NT2/D1 (cell line): ENCODE measurements around the gene PPT2.
"Not testable (repeated sequence)": the region's sequence is repeated elsewhere in the genome, so short reads cannot be mapped to it uniquely, and the experiment has no call there.

ENCODE experiments used
- DNase-seq: peaks from one replicate; pipeline ENCODE4 v3.0.0-alpha.2; 2011; ENCODE audit warnings: low read depth, low spot score
- H3K27me3 ChIP-seq: 2 replicates; pipeline ENCODE4 v1.6.0; 2011; ENCODE audit warnings: mild to moderate bottlenecking; ENCODE audit not compliant: insufficient read length, insufficient read depth
- H3K36me3 ChIP-seq: 2 replicates; pipeline ENCODE4 v1.6.1; 2011; ENCODE audit warnings: mild to moderate bottlenecking, low read length, mixed read lengths; ENCODE audit not compliant: insufficient read depth, insufficient read length
- H3K4me1 ChIP-seq: 2 replicates; pipeline ENCODE4 v1.5.1; 2011; ENCODE audit not compliant: insufficient read depth, insufficient read length
- H3K4me3 ChIP-seq: 2 replicates; pipeline ENCODE4 v1.5.1; 2011; ENCODE audit warnings: low read depth; ENCODE audit not compliant: insufficient read length
- H3K9ac ChIP-seq: 2 replicates; pipeline ENCODE4 v1.6.0; 2011; ENCODE audit warnings: low read depth; ENCODE audit not compliant: insufficient read length
- H3K9me3 ChIP-seq: 2 replicates; pipeline ENCODE4 v1.5.1; 2011; ENCODE audit warnings: mild to moderate bottlenecking, low read length; ENCODE audit not compliant: insufficient read depth
- SUZ12 ChIP-seq: IDR thresholded peaks from 2 replicates; pipeline ENCODE4 v1.6.1; 2011; ENCODE audit not compliant: insufficient read length, insufficient read depth; ENCODE audit errors: extremely low read depth
- YY1 ChIP-seq: IDR thresholded peaks from 2 replicates; pipeline ENCODE4 v1.6.1; 2011; ENCODE audit not compliant: insufficient read length, insufficient read depth
- ZNF274 ChIP-seq: IDR thresholded peaks from 2 replicates; pipeline ENCODE4 v1.6.1; 2011; ENCODE audit warnings: mild to moderate bottlenecking, low read depth, low read length

The PPT2 gene

GRCh38 chr6:32140420-32141046 is 13.4 kb upstream of the PPT2 start:
- no peak for DNase-seq
- Histone ChIP-seq H3K9me3 (no peaks in the 10 kb centered on the region), H3K4me1 (no peaks in the 10 kb centered on the region), H3K9ac (no peak overlapping the region), H3K4me3 (no peak overlapping the region), H3K36me3 (no peaks in the 10 kb centered on the region), H3K27me3 (no peaks in the 10 kb centered on the region)
- TF ChIP-seq YY1 (no peak), SUZ12 (no peak), ZNF274 (no peak)

GRCh38 chr6:32144238-32144637 is 9.7 kb upstream of the PPT2 start:
- H3K36me3 ChIP-seq, H3K27me3 ChIP-seq, H3K9me3 ChIP-seq, H3K9ac ChIP-seq, H3K4me1 ChIP-seq, H3K4me3 ChIP-seq, DNase-seq: not testable (repeated sequence)

GRCh38 chr6:32146287-32146686 is 7.7 kb upstream of the PPT2 start:
- Histone ChIP-seq H3K4me3 (no peak overlapping the region), H3K9ac (no peak overlapping the region), H3K27me3 (no peaks in the 10 kb centered on the region), H3K4me1 (no peaks in the 10 kb centered on the region), H3K9me3 (no peaks in the 10 kb centered on the region), H3K36me3 (no peaks in the 10 kb centered on the region)
- TF ChIP-seq SUZ12 (no peak), ZNF274 (no peak), YY1 (no peak)
- no peak for DNase-seq

- no peak for DNase-seq
- Histone ChIP-seq H3K9ac (no peak overlapping the region), H3K4me3 (no peak overlapping the region), H3K36me3 (no peaks in the 10 kb centered on the region), H3K9me3 (no peaks in the 10 kb centered on the region), H3K4me1 (no peaks in the 10 kb centered on the region), H3K27me3 (no peaks in the 10 kb centered on the region)
- TF ChIP-seq YY1, result no peak
- no peak for TF ChIP-seq SUZ12
- TF ChIP-seq ZNF274, result no peak
Measured at GRCh38 chr6:32146687-32147086, 7.3 kb upstream of the PPT2 start.

- DNase-seq, result no peak
- Histone ChIP-seq H3K9me3 (no peaks in the 10 kb centered on the region), H3K4me3 (no peak overlapping the region), H3K4me1 (no peaks in the 10 kb centered on the region), H3K27me3 (peaks cover 3% of the 10 kb centered on the region), H3K36me3 (no peaks in the 10 kb centered on the region), H3K9ac (no peak overlapping the region)
- TF ChIP-seq YY1, result no peak
- no peak for TF ChIP-seq SUZ12
- no peak for TF ChIP-seq ZNF274
Measured at GRCh38 chr6:32147401-32148132, 6.4 kb upstream of the PPT2 start.

- H3K36me3 ChIP-seq, result no peaks in the 10 kb centered on the region
- no peak overlapping the region for H3K9ac ChIP-seq
- no peaks in the 10 kb centered on the region for H3K9me3 ChIP-seq
- no peaks in the 10 kb centered on the region for H3K4me1 ChIP-seq
- TF ChIP-seq SUZ12, result no peak
- no peak for TF ChIP-seq YY1
- no peak for TF ChIP-seq ZNF274
- H3K4me3 ChIP-seq, result no peak overlapping the region
- DNase-seq, result no peak
- peaks cover 3% of the 10 kb centered on the region for H3K27me3 ChIP-seq
Measured at GRCh38 chr6:32148289-32149091, 5.5 kb upstream of the PPT2 start.

- no peak for DNase-seq
- peaks cover 3% of the 10 kb centered on the region for H3K27me3 ChIP-seq
- H3K4me3 ChIP-seq, result no peak overlapping the region
- H3K4me1 ChIP-seq, result no peaks in the 10 kb centered on the region
- no peak overlapping the region for H3K9ac ChIP-seq
- no peak for TF ChIP-seq ZNF274
- TF ChIP-seq SUZ12, result no peak
- TF ChIP-seq YY1, result no peak
- no peaks in the 10 kb centered on the region for H3K9me3 ChIP-seq
- H3K36me3 ChIP-seq, result no peaks in the 10 kb centered on the region
Measured at GRCh38 chr6:32149092-32149755, 4.7 kb upstream of the PPT2 start.
